Measurements from ENCODE around the gene GALE. TPM values are rescaled to one million over a fixed set of nuclear protein-coding genes. Genes with fewer than 3 reads are reported as not detected.
"Not testable (repeated sequence)": the region's sequence is repeated elsewhere in the genome, so short reads cannot be mapped to it uniquely, and the experiment has no call there.

GALE gene
- polyA plus RNA-seq, 4 donors = 7.8 to 41.0 (median 28.3) TPM

DNA sequence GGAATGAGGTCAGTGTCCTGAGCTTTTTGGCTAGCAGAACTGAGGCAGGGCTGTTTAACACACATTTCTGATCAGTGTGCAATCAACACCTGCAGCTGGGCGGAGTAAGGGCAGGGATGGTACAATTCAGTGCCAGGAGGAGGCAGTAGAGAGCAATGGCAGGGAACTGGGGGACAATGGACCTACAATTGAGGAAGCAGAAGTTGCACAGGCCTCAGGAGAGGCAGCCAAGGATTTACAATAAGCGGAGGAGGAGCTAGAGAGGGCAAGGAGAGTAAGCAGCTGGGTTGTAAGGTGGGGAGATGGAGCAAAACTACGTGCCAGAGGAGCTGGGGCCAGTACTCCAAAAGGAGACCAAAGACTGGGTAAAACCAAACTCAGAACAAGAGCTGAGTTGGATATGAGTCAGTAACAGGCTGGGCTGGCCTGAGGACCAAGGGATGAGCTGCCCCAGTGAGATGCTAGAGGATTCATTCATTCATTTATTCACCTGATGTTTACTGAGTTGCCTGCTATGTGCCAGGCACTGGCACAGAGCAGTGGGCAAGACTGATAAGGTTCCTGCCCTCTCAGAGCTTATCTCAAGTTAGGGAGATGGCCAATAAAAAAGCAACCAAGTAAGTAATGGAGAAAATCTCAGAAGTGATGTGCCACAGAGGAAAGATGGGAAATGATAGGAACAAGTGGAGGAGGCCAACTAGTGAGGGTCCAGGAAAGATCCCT lies 10.4 kb upstream of the GALE start:
- no peak for DNase-seq (ENCODE audit: low read depth in 4 of 4, low spot score in 3 of 4)

- DNase-seq (ENCODE audit: low read depth in 4 of 4, low spot score in 3 of 4) = no peak
Measured at GRCh38 chr1:23809751-23810171, 9.2 kb upstream of the GALE start.

- DNase-seq (ENCODE audit: low read depth in 4 of 4, low spot score in 3 of 4) = no peak
Measured at GRCh38 chr1:23807453-23807852, 6.9 kb upstream of the GALE start.

- no peak for DNase-seq (ENCODE audit: low read depth in 4 of 4, low spot score in 3 of 4)
Measured at GRCh38 chr1:23806280-23806679, 5.7 kb upstream of the GALE start.

DNA sequence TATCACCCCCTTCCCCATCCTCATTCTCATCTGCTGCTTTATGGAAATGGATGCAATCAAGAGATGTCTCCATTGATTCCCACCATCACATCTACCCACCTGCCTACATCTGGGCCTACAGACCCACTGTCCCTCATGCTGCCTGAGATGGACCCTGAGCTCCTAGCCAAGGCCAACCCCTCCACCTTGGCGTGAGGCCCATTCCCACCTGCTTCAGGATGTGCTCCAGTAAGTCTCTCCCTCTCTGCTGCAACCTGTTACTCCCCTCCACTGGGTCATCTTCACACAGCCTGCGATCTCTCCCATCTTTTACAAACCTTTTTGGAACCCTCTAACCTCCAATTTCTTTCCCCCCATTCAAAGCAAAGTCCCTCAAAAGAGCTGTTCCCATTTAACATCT lies 4.5 kb upstream of the GALE start:
- DNase-seq (ENCODE audit: low read depth in 4 of 4, low spot score in 3 of 4) = no peak

- no peak for DNase-seq (ENCODE audit: low read depth in 4 of 4, low spot score in 3 of 4)
Measured at GRCh38 chr1:23804183-23804835, 3.8 kb upstream of the GALE start.

DNA sequence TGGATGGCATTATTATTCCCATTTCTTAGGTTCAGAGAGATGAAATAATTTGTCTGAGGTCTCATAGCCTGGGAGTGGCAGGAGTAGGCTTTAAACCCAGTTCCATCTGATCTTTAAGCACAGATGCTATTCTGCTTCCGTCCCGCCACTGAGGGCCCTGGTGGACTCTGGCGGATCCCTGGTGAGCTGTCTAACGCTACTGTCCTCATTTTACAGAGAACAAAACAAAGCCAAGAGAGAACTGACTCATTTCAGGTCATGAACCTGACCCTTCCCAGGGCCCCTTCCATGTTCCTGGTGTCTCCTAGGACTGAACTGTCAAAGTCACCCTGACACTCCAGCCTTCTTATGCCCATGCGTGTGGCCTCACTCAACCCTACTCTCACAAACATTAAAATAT lies 3.1 kb upstream of the GALE start:
- no peak for DNase-seq (ENCODE audit: low read depth in 4 of 4, low spot score in 3 of 4)

- not testable (repeated sequence) for DNase-seq (ENCODE audit: low read depth in 4 of 4, low spot score in 3 of 4)
Measured at GRCh38 chr1:23802809-23803342, 2.3 kb upstream of the GALE start.

GRCh38 chr1:23801876-23802275 lies 1.3 kb upstream of the GALE start:
- DNase-seq (ENCODE audit: low read depth in 4 of 4, low spot score in 3 of 4) = no peak

DNA sequence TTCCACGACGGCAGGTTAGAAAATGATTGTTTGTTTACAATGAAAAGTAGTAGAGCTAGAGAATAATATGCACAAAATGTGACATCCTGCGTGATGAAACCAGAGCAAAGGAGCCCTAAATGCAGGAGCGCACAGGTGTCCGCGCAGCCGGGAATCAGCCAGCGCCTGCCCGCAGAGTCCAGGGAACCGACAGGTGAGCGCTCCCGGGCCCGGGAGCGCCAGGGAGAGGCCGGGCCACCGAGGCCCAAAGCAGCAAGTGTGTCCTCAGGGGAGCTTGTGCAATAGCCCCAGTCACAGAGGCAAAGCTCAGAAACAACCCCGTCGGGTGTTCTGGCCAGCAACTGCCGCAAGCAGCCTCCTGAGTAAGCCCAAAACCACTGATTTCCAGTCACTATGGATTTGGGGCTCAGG lies 789 bp upstream of the GALE start:
- DNase-seq (ENCODE audit: low read depth in 4 of 4, low spot score in 3 of 4) = no peak

DNA sequence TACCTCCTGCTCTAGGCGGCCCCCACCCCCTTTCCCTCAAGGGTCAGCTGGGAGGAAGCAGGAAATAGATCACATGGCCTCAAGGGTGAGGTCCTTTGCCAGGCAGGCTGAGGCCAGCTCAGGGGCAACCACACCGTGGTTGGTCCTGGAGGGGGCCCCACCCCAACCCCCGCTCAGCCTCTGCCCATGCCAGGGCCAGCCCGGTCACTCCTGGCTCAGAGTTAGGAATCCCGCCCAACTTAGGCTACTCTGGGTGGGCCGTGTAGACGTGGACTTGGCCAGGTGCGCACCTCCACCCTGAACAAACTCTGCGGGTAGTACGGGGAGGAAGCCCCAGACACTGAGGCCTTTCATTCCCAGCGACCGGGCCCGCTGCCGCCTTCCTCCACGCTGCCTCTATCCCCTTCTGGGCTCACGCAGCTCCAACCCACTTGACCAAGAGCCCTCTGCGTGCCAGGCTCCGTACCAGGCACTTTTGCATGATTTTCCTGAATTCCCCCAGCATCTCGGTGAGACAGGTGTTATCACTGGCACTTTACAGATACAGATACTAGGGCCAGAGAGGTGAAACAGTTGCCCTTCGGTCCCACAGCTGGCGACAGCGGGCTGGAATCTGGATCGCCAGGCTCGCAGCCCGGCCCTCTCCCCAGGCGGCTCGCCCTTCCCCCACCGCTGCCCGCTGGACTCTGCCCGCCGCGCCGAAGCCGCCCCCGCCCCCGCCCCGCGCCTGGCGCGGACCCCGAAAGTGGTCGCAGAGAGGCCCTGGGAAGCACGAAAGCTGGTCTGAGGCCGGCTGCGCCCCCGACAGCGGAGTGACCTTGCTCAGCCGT lies 769 bp downstream of the GALE start:
- DNase-seq (ENCODE audit: low read depth in 4 of 4, low spot score in 3 of 4) = no peak

DNA sequence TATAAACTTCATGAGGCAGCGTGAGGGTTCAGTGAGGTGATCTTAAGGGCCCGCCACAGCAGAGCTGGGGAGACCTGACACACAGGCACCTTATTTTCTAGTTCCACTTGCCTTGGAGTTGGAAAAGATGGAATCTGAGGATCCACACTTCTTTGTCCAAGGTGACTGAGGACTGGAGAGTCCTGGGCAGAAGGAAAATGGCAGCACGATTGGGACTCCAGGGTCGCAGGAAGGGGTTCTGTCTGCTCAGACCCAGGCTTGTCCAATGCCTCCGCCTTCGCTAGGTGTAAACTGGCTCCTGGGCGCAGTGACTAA lies 1.3 kb downstream of the GALE start:
- no peak for DNase-seq (ENCODE audit: low read depth in 4 of 4, low spot score in 3 of 4)

GRCh38 chr1:23798662-23799142 lies 1.9 kb downstream of the GALE start:
- DNase-seq (ENCODE audit: low read depth in 4 of 4, low spot score in 3 of 4) = no peak

DNA sequence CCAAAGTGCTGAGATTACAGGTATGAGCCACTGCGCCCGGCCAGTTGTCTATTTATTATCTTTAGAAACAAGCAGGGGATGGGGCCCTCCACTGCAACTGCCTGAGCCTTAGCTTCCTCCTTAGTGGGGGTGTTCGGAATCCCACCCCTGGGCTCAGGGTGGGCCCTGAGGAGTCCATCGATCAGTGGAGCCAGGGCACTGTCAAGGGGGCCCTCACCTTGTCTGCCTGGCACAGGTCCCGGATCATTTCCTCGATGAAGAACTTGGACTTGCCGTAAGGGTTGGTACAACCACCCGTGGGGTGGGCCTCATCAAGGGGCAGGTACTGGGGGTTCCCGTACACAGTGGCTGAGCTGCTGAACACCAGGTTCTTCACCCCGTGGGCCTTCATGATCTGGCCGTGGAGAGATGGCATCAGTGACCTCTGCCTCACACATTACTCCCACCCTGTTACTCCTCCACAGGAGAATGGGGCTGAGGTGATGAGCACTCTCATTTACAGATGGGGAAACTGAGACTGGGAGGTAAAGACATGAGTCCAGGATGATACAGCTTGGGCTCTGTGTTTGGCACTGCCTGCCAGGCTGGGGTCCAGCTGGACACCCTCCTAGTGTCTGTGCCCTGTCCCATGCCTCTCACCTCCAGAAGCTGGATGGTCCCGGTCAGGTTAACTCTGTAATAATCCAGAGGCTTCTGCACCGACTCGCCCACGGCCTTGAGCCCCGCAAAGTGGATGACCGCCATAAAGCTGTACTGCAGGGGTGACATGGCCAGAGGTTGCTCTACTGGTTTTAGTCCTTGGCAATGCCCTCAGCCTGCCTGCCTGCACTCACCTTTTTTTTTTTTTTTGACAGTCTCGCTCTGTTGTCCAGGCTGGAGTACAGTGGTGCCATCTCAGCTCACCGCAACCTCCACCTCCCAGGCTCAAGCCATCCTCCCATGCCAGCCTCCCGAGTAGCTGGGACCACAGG lies 2.8 kb downstream of the GALE start:
- DNase-seq (ENCODE audit: low read depth in 4 of 4, low spot score in 3 of 4) = no peak

DNA sequence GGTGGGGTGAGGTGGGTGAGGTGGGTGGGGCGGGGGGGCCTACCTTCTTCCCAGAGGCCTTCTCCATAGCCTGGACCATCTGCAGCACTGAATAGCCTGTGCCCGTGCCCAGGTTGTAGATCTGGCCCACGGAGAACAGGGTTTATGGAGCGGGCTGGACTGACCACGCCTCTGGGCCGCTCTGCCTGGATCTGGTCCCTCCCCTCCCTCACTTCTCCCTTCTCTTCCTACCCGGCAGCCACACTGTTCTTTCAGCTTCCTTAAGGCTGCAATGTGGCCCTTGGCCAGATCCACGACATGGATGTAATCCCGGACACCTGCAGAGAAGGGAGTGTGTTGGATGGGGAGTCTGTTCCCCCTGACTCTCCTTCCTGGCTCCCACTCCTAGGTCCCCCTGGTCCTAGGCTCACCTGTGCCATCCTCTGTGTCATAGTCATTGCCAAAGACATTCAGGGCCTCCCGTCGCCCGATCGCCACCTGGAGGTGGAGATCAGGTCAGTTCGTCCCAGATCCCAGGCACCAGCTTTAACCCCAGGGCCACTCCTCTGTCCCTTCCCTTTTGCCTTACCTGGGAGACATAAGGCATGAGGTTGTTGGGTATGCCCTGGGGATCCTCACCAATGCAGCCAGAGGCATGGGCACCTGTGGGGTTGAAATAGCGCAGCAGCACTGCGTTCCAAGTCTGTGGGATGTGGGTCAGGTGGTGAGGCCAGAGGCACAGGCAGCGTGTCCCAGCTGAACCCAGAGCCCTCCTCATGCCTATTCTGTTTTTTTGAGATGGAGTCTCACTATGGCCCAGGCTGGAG lies 3.9 kb downstream of the GALE start:
- DNase-seq (ENCODE audit: low read depth in 4 of 4, low spot score in 3 of 4) = no peak

GRCh38 chr1:23795676-23796465 lies 4.7 kb downstream of the GALE start:
- no peak for DNase-seq (ENCODE audit: low read depth in 4 of 4, low spot score in 3 of 4)

- not testable (repeated sequence) for DNase-seq (ENCODE audit: low read depth in 4 of 4, low spot score in 3 of 4)
Measured at GRCh38 chr1:23794732-23795182, 5.8 kb downstream of the GALE start.

Measured in left renal pelvis (tissue), 4 donors.